RWPE1 (cell line): ENCODE data around the gene ABCA13.
A peak's percentile ranks its signal among the peaks of the same experiment; 100 is the strongest.

Experiments
- CTCF ChIA-PET: fragments of 350-600 bp; sonication (Branson Sonifier 250); formaldehyde crosslinking; extraction: SDS; loops from one replicate; lab custom pipeline; 2021; lab: Yijun Ruan, JAX
- POLR2A ChIA-PET: fragments of 400-600 bp; formaldehyde crosslinking; extraction: SDS; loops from one replicate; lab custom pipeline; 2020; ENCODE audit warnings: antibody characterized with exemption; ENCODE audit not compliant: low non-redundant PET; lab: Yijun Ruan, JAX
- DNase-seq: peaks from one replicate; pipeline ENCODE4 v3.0.0; 2012; ENCODE audit warnings: low spot score
- H3K27ac ChIP-seq: fragments of 450-650 bp; 2 replicates; pipeline ENCODE4 v1.5.1; 2017
- TF ChIP-seq, protein P1 (sequence below): fragments of 450-650 bp; conservative IDR thresholded peaks from 2 replicates; pipeline ENCODE4 v1.5.1; 2017; ENCODE audit warnings: low read depth, mild to moderate bottlenecking

ABCA13 gene

DNA sequence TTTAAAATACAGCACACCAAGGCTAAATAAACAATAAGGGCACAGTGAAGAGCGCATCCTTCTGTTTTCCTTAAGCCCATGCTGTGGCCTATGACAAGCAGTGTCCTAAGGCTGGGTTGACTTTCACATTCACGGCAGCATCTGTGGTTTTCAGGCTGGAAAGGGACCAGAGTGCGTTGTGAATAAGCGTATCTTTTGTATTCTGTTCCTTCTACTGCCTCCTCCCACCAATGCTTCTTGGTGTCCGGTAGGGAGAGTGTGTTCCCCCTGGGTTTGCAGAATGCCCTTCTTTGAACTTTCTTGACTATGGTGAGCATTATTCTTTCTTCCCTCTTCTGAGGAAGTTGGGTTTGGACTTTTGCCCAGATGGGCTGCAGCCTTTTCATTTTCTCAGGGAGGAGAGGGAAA, 73.6 kb downstream of the ABCA13 start:
- TF ChIP-seq, protein P1, sequence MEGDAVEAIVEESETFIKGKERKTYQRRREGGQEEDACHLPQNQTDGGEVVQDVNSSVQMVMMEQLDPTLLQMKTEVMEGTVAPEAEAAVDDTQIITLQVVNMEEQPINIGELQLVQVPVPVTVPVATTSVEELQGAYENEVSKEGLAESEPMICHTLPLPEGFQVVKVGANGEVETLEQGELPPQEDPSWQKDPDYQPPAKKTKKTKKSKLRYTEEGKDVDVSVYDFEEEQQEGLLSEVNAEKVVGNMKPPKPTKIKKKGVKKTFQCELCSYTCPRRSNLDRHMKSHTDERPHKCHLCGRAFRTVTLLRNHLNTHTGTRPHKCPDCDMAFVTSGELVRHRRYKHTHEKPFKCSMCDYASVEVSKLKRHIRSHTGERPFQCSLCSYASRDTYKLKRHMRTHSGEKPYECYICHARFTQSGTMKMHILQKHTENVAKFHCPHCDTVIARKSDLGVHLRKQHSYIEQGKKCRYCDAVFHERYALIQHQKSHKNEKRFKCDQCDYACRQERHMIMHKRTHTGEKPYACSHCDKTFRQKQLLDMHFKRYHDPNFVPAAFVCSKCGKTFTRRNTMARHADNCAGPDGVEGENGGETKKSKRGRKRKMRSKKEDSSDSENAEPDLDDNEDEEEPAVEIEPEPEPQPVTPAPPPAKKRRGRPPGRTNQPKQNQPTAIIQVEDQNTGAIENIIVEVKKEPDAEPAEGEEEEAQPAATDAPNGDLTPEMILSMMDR: no peak
- no peak overlapping the region for H3K27ac ChIP-seq
- POLR2A ChIA-PET: no interaction called here
- no peak for DNase-seq
- CTCF ChIA-PET: no interaction called here

DNA sequence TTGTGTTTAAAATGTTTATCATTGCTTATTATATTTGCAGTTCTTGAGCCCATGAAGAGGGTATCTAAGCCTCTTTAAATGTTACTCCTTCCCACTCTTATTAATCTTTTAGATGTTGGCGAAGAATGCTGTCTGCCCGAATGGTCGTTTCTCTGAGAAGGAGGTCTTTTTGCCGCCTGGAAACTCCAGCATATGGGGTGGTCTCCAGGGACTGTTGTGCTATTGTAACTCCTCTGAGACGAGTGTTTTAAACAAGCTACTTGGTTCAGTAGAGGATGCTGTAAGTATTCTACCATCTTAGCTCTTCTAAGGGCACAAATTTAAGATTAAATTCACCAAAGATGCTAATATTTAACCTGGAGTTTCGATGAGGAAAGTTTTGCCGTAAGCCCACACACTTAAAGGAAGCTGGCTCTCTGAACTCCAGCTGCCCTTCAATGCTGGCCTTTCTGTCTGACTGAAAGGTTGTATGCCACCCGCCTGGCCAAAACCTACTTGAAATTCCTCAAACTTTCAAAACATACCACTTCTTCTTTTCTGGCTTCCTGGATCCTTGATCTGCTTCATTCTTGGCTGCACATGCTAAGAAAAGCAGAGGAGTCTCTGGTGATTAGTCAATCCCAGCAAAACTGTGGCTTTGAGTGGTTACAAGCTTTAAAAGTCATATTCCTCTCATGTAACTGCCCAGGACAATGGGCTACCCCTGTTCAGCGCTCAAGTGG, 74.7 kb downstream of the ABCA13 start:
- TF ChIP-seq, protein P1: no peak
- DNase-seq: no peak
- H3K27ac ChIP-seq: no peak overlapping the region
- ChIA-PET POLR2A (no interaction called here), CTCF (no interaction called here)

DNA sequence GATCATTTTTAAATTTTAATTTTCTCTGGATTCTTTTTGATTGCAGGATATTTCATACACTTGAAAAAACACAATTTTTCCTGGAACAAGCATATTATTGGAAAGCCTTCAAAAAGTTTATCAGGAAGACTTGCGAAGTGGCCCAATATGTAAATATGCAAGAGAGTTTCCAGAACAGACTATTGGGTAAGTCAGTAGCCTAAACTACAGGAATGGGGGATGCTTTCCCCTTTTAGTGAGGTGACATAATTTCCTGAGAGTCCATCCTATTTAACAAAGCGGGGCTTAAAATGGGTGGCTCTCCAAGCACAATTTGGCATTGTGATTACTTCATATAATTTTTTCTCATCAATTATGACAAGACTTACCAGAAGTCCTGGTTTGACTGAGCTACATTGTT, 77.9 kb downstream of the ABCA13 start:
- ChIA-PET POLR2A (no interaction called here), CTCF (no interaction called here)
- TF ChIP-seq, protein P1: no peak
- DNase-seq: no peak
- no peak overlapping the region for H3K27ac ChIP-seq

DNA sequence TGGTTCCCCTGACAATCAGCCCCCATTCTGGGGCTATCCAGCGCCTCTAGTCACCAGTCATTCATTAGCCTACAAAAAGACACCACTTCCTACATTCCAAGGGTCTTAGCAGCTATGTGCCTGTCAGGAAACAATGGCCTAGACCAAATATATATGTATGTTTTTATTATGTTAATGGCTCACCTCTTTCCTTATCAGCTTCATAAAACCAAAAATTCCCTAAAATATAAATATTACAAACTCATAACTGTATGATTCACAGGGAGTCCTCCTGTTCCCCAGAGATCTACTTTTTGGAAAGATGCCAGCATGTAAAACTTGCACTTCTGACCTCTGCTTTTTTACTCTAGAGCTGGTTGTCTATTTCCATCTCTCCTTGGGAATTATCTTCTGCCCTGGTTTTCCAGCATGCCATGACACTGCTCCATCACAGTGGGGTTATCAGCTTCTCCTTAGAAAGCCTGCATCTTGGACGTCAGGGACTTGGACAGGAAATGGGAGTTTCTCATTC, 79.2 kb downstream of the ABCA13 start:
- TF ChIP-seq, protein P1: no peak
- no peak overlapping the region for H3K27ac ChIP-seq
- DNase-seq: peak; percentile 24
- CTCF ChIA-PET: no interaction called here
- POLR2A ChIA-PET: no interaction called here

DNA sequence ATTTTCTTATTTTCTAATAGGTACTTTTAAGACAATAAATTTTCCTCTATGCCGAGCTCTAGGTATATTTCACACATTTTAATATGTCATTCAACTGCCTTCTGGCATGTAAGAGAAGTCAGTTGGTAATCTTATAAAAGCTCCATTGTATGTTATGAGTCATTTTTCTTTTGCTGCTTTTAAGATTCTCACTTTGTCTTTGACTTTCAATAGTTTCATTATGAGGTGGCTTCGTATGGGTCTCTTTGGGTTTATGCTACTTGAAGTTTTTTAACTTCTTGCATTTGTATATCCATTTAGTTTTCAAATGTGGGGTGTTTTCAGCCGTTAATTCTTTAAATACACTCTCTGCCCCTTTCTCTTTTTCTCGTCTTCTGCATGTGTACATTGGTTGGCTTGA, 80.5 kb downstream of the ABCA13 start:
- DNase-seq: no peak
- TF ChIP-seq, protein P1: no peak
- H3K27ac ChIP-seq: no peak overlapping the region
- ChIA-PET CTCF (interaction anchor here (0.6 to 1.2 kb wide), 2 partner anchors 141 to 1274 kb away, joined by 3 to 5 read pairs; no protein-coding TSS in a partner anchor), POLR2A (no interaction called here)

DNA sequence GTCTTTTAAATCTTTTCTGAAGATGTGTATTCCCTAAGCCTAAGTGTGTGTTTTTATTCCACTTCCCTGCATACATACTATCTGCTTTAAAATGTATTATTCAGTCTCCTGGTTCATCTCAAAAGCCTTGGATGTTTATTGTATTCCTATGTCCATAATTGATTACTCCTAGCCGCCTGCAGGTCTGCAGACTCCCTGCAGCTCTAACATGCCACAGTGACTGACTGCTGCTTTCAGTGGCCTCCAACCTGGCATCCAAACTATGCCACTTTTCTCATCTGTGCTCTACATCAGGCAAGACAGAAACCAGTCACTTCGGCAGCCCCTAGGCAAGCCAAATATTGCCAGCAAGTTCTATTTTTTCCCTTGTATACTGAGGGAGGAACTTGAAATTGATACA, 81.7 kb downstream of the ABCA13 start:
- CTCF ChIA-PET: no interaction called here
- H3K27ac ChIP-seq: no peak overlapping the region
- DNase-seq: no peak
- TF ChIP-seq, protein P1: no peak
- POLR2A ChIA-PET: no interaction called here
